Neural cell (in vitro differentiated cells): ENCODE measurements around the gene TSPAN15. TPM values are rescaled to one million over a fixed set of nuclear protein-coding genes. Genes with fewer than 3 reads are reported as not detected.

Experiments
- H2AFZ ChIP-seq: fragments of 200-600, 300-800 bp; sonication (generic), shearing (Covaris generic); 2 replicates; pipeline ENCODE4 v1.6.0; 2014; ENCODE audit warnings: low read depth, mild to moderate bottlenecking, antibody characterized with exemption, low read length, moderate library complexity
- H3F3A ChIP-seq: fragments of 200-600 bp; shearing (Covaris generic); 2 replicates; pipeline ENCODE4 v1.6.1; 2016; ENCODE audit warnings: mild to moderate bottlenecking, moderate library complexity, mixed read lengths, antibody characterized with exemption, low read length; ENCODE audit not compliant: insufficient read depth, poor library complexity, severe bottlenecking
- H3K27ac ChIP-seq: fragments of 200-600, 300-800 bp; sonication (generic), shearing (Covaris generic); 2 replicates; pipeline ENCODE4 v1.5.1; 2014; ENCODE audit warnings: mild to moderate bottlenecking, low read length, moderate library complexity
- H3K27me3 ChIP-seq: fragments of 300-800, 200-600 bp; sonication (generic), shearing (Covaris generic); 2 replicates; pipeline ENCODE4 v1.6.0; 2014; ENCODE audit warnings: mild to moderate bottlenecking, low read depth, low read length, moderate library complexity; ENCODE audit not compliant: insufficient read depth
- H3K36me3 ChIP-seq: fragments of 300-800, 200-600 bp; sonication (generic), shearing (Covaris generic); 2 replicates; pipeline ENCODE4 v1.5.1; 2014; ENCODE audit warnings: mild to moderate bottlenecking, antibody characterized with exemption, low read length, moderate library complexity; ENCODE audit not compliant: insufficient read depth
- H3K4me2 ChIP-seq: fragments of 300-800, 200-600 bp; sonication (generic), shearing (Covaris generic); 2 replicates; pipeline ENCODE4 v1.6.0; 2014; ENCODE audit warnings: mild to moderate bottlenecking, low read length
- H3K4me3 ChIP-seq: fragments of 300-800, 200-600 bp; sonication (generic), shearing (Covaris generic); 2 replicates; pipeline ENCODE4 v1.5.1; 2014; ENCODE audit warnings: mild to moderate bottlenecking, low read length, moderate library complexity
- H3K79me2 ChIP-seq: fragments of 200-600 bp; shearing (Covaris generic); replicated peaks from 2 replicates; pipeline ENCODE4 v1.6.0; 2014; ENCODE audit warnings: mild to moderate bottlenecking, low read length, moderate library complexity; ENCODE audit not compliant: insufficient read depth
- H3K9ac ChIP-seq: fragments of 300-800, 200-600 bp; sonication (generic), shearing (Covaris generic); 2 replicates; pipeline ENCODE4 v1.6.1; 2016; ENCODE audit warnings: mild to moderate bottlenecking, low read length, mixed read lengths
- H3K9me2 ChIP-seq: fragments of 200-600 bp; shearing (Covaris generic); 2 replicates; pipeline ENCODE4 v1.6.1; 2016; ENCODE audit warnings: mild to moderate bottlenecking, low read length, mixed read lengths; ENCODE audit not compliant: insufficient read depth
- H3K9me3 ChIP-seq: fragments of 200-600, 300-800 bp; sonication (generic), shearing (Covaris generic); 2 replicates; pipeline ENCODE4 v1.6.1; 2016; ENCODE audit warnings: mild to moderate bottlenecking, mixed run types, low read length, moderate library complexity, mixed read lengths
- H4K20me1 ChIP-seq: fragments of 200-600 bp; shearing (Covaris generic); 2 replicates; pipeline ENCODE4 v1.6.1; 2016; ENCODE audit warnings: mild to moderate bottlenecking, mixed run types; ENCODE audit not compliant: insufficient read depth
- CTCF ChIP-seq: fragments of 450-650 bp; IDR thresholded peaks from 2 replicates; pipeline ENCODE4 v1.5.1; 2014; ENCODE audit warnings: antibody characterized with exemption, mild to moderate bottlenecking, moderate library complexity; ENCODE audit not compliant: poor library complexity, severe bottlenecking
- EP300 ChIP-seq: fragments of 450-650 bp; conservative IDR thresholded peaks from 2 replicates; pipeline ENCODE4 v1.6.1; 2014; ENCODE audit warnings: antibody characterized with exemption, mild to moderate bottlenecking, moderate library complexity; ENCODE audit not compliant: poor library complexity, severe bottlenecking
- EZH2 ChIP-seq: fragments of 200-600, 300-800 bp; shearing (Covaris generic), sonication (generic); IDR thresholded peaks from 2 replicates; pipeline ENCODE4 v1.6.1; 2014; ENCODE audit warnings: antibody characterized with exemption, low read length, borderline replicate concordance, mild to moderate bottlenecking; ENCODE audit not compliant: insufficient read depth, poor library complexity, severe bottlenecking
- MXI1 ChIP-seq: fragments of 450-650 bp; conservative IDR thresholded peaks from 2 replicates; pipeline ENCODE4 v1.6.1; 2014; ENCODE audit warnings: antibody characterized with exemption, mild to moderate bottlenecking; ENCODE audit not compliant: poor library complexity, severe bottlenecking
- POLR2AphosphoS5 ChIP-seq: IDR thresholded peaks from 2 replicates; pipeline ENCODE4 v1.6.1; 2012
- RAD21 ChIP-seq: fragments of 450-650 bp; conservative IDR thresholded peaks from 2 replicates; pipeline ENCODE4 v1.6.1; 2014; ENCODE audit warnings: antibody characterized with exemption, mild to moderate bottlenecking, moderate library complexity
- SMC3 ChIP-seq: fragments of 450-650 bp; conservative IDR thresholded peaks from 2 replicates; pipeline ENCODE4 v1.6.1; 2014; ENCODE audit warnings: antibody characterized with exemption, mild to moderate bottlenecking, moderate library complexity; ENCODE audit not compliant: poor library complexity
- TAF1 ChIP-seq: IDR thresholded peaks from 2 replicates; pipeline ENCODE4 v1.6.1; 2012; ENCODE audit warnings: low read depth
- polyA plus RNA-seq: library from polyadenylated mRNA; depleted of rRNA; stranded (reverse); fragments of >200 nt; gene quantifications from 2 replicates; pipeline ENCODE4 v1.2.3, GENCODE V29; 2014
- TF ChIP-seq, protein P1 (sequence below): IDR thresholded peaks from 2 replicates; pipeline ENCODE4 v1.6.1; 2012; ENCODE audit warnings: borderline replicate concordance

Gene TSPAN15
- polyA plus RNA-seq, 1 donor from 2014 or later = 1.2 TPM

GRCh38 chr10:69513617-69514016, 62.4 kb downstream of the TSPAN15 start:
- H3K27me3 ChIP-seq = no peaks in the 10 kb centered on the region
- H4K20me1 ChIP-seq = no peaks in the 10 kb centered on the region
- no peaks in the 10 kb centered on the region for H3K36me3 ChIP-seq
- no peak overlapping the region for H2AFZ ChIP-seq
- TF ChIP-seq TAF1 (no peak), EP300 (no peak), SMC3 (no peak), MXI1 (no peak), CTCF (no peak), RAD21 (no peak), POLR2AphosphoS5 (no peak), EZH2 (no peak)
- TF ChIP-seq, protein P1, sequence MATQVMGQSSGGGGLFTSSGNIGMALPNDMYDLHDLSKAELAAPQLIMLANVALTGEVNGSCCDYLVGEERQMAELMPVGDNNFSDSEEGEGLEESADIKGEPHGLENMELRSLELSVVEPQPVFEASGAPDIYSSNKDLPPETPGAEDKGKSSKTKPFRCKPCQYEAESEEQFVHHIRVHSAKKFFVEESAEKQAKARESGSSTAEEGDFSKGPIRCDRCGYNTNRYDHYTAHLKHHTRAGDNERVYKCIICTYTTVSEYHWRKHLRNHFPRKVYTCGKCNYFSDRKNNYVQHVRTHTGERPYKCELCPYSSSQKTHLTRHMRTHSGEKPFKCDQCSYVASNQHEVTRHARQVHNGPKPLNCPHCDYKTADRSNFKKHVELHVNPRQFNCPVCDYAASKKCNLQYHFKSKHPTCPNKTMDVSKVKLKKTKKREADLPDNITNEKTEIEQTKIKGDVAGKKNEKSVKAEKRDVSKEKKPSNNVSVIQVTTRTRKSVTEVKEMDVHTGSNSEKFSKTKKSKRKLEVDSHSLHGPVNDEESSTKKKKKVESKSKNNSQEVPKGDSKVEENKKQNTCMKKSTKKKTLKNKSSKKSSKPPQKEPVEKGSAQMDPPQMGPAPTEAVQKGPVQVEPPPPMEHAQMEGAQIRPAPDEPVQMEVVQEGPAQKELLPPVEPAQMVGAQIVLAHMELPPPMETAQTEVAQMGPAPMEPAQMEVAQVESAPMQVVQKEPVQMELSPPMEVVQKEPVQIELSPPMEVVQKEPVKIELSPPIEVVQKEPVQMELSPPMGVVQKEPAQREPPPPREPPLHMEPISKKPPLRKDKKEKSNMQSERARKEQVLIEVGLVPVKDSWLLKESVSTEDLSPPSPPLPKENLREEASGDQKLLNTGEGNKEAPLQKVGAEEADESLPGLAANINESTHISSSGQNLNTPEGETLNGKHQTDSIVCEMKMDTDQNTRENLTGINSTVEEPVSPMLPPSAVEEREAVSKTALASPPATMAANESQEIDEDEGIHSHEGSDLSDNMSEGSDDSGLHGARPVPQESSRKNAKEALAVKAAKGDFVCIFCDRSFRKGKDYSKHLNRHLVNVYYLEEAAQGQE = no peak
- H3K27ac ChIP-seq = no peak overlapping the region
- no peak overlapping the region for H3K4me2 ChIP-seq
- no peak overlapping the region for H3K4me3 ChIP-seq
- no peaks in the 10 kb centered on the region for H3K9me3 ChIP-seq
- H3K79me2 ChIP-seq = no peaks in the 10 kb centered on the region
- no peaks in the 10 kb centered on the region for H3K9me2 ChIP-seq
- H3F3A ChIP-seq = no peaks in the 10 kb centered on the region
- no peak overlapping the region for H3K9ac ChIP-seq

DNA sequence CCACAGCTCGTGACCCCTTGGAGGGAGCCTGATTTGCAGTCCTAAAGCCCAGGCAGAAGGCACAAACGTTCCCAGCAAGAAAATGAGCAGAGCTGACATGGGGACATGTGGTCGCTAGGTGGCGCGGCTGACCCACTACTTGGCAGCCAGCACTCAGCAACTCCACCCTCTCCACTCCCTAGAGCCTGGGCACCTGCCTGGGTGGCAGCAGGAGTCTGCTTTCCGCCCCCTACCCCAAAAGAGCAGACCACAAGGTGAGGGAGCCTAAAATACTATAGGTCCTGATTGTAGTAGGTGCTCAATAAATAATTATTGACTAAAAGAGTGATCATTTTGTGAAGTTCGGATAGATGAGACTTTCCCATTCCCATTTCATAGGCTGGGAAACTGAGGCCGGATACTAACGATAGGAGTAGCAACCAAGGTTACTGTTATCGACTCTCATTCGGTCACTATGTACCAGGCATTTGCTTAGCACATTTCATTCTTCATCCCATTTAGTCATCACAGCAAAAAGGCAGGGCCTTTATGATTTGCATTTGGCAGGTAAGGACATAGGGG, 64.5 kb downstream of the TSPAN15 start:
- no peaks in the 10 kb centered on the region for H3K9me2 ChIP-seq
- H3K27ac ChIP-seq = no peak overlapping the region
- H3K27me3 ChIP-seq = no peaks in the 10 kb centered on the region
- no peaks in the 10 kb centered on the region for H3K9me3 ChIP-seq
- H3K9ac ChIP-seq = no peak overlapping the region
- no peak overlapping the region for H2AFZ ChIP-seq
- TF ChIP-seq, protein P1 = no peak
- TF ChIP-seq RAD21 = peak; percentile 78
- no peak for TF ChIP-seq EZH2
- peak; percentile 74 for TF ChIP-seq CTCF
- no peak for TF ChIP-seq EP300
- no peak for TF ChIP-seq TAF1
- peak; percentile 77 for TF ChIP-seq SMC3
- no peak for TF ChIP-seq POLR2AphosphoS5
- no peak for TF ChIP-seq MXI1
- H3K4me2 ChIP-seq = no peak overlapping the region
- no peaks in the 10 kb centered on the region for H4K20me1 ChIP-seq
- H3F3A ChIP-seq = no peaks in the 10 kb centered on the region
- H3K4me3 ChIP-seq = no peak overlapping the region
- no peaks in the 10 kb centered on the region for H3K79me2 ChIP-seq
- H3K36me3 ChIP-seq = no peaks in the 10 kb centered on the region
